Activated naive CD8-positive, alpha-beta T cell treated with anti-CD3 and anti-CD28 coated beads for 36 hours (primary cell): Measurements from ENCODE around the gene RXFP3. TPM values are rescaled to one million over a fixed set of nuclear protein-coding genes. Genes with fewer than 3 reads are reported as not detected.
"Not testable (repeated sequence)": the region's sequence is repeated elsewhere in the genome, so short reads cannot be mapped to it uniquely, and the experiment has no call there.

Experiments used
- DNase-seq: peaks from one replicate; pipeline ENCODE4 v3.0.0; 2021
- H3K27ac Mint-ChIP-seq: one replicate; pipeline ENCODE4 v1.8.0; 2022; ENCODE audit warnings: mild to moderate bottlenecking, moderate library complexity, mixed read lengths
- H3K27me3 Mint-ChIP-seq: one replicate; pipeline ENCODE4 v1.8.0; 2022; ENCODE audit warnings: mild to moderate bottlenecking, mixed read lengths
- H3K36me3 Mint-ChIP-seq: one replicate; pipeline ENCODE4 v1.8.0; 2021; ENCODE audit warnings: mild to moderate bottlenecking, mixed read lengths
- H3K4me1 Mint-ChIP-seq: one replicate; pipeline ENCODE4 v1.8.0; 2021; ENCODE audit warnings: mixed read lengths
- H3K4me3 Mint-ChIP-seq: one replicate; pipeline ENCODE4 v1.8.0; 2022; ENCODE audit warnings: mild to moderate bottlenecking, moderate library complexity, mixed read lengths
- H3K9me3 Mint-ChIP-seq: one replicate; pipeline ENCODE4 v1.8.0; 2022; ENCODE audit warnings: mixed read lengths
- total RNA-seq, 2 experiments: library from RNA; stranded (reverse); gene quantifications; one replicate each; pipeline ENCODE4 v1.2.3, GENCODE V29; 2021

RXFP3 gene
- total RNA-seq, 2 experiments from 2014 or later: not detected

DNA sequence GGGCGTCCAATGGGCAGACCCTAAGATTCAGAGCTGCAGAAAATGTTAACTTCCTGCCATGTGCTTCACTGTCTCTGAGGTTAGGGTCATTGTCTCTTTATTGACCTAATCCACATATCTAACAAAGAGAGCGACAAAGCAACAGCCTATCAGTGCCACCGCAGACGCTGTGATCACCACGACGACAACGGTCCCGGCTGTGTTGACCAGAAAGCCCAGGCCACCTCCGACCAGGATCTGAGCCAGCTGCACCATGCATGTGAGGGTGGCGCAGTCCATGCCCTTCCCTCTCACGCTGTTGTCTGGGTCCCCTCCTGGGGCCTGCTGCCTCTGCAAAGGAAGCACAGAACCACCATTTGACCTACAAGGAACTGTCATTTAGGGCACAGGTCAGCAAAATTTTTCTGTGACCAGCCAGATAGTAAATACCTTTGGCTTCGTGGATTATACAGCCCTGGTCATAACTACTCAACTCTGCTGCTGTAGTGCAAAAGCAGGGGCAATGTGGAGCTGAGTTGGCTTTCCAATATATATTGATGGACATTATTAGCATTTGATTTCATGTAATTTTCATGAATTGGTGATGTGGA, 8.5 kb downstream of the RXFP3 start:
- H3K4me3 Mint-ChIP-seq: no peak overlapping the region
- no peaks in the 10 kb centered on the region for H3K36me3 Mint-ChIP-seq
- no peak for DNase-seq
- H3K9me3 Mint-ChIP-seq: peaks cover 2% of the 10 kb centered on the region
- H3K4me1 Mint-ChIP-seq: no peaks in the 10 kb centered on the region
- peaks cover 38% of the 10 kb centered on the region for H3K27me3 Mint-ChIP-seq
- H3K27ac Mint-ChIP-seq: no peak overlapping the region

DNA sequence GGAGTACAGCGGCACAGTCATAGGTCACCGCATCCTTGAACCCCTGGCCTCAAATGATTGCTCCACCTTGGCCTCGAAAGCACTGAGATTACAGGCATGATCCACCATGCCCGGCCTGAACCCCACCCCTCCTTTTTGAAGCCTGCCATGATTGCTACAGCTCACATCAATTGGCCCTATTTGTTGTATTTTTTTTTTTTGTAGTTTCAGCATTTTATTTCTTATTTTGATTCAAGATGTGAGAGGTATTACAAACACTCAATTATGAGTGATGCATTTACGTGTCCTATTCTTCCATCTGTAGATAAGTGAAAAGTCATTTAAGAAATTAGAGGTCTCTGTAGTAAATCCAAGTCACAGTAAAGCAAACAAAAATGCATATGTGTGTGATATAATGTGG, 16.0 kb downstream of the RXFP3 start:
- H3K27ac Mint-ChIP-seq, H3K36me3 Mint-ChIP-seq, DNase-seq, H3K9me3 Mint-ChIP-seq, H3K4me3 Mint-ChIP-seq, H3K27me3 Mint-ChIP-seq, H3K4me1 Mint-ChIP-seq: not testable (repeated sequence)

DNA sequence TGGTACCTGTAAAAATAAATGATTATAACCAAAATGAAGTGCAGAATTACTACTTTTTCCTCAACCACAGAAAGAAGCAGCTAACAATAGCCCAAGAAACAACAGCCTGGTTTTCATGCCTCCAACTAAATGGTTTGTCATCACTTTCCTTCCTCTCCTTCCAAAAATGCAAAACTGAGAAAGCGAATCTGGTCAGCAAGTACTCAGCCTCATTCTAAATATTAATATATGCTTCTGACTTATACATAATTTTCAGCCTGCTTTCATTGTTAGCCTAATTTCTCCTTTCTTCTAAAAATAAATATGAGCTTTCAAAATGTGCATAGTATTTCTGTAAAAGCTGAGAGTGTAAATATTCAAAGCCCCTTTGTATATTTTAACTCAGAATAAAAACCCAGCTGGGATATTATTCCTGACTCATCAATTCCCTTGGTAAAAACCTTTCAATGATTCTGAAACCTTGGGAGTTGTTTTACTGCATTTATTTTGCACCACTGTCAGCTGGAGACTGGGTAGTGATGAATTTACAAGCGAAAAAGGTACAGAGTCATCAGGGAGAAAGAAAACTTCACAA, 21.5 kb downstream of the RXFP3 start:
- Mint-ChIP-seq H3K4me3 (no peak overlapping the region), H3K27ac (no peak overlapping the region), H3K4me1 (no peaks in the 10 kb centered on the region), H3K36me3 (no peaks in the 10 kb centered on the region), H3K9me3 (peaks cover 6% of the 10 kb centered on the region), H3K27me3 (peaks cover 9% of the 10 kb centered on the region)
- no peak for DNase-seq

DNA sequence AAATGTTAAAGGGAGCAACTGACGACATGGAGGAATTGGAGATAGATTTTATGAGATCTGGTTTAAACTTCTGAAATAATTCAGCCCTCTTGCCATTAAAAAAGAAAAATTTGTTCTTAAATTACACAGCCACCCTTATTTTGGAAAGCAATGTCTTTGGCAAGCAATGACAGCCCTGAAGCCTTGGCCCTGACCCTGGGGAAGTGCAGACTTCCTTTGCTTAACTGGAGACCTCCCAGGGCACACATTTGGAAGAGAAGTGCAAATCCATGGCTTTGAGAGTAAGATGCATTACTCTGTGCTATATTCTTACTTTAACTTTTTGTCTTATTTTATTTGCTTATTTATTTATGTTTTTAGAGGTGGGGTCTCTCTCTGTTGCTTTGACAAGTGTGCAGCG, 22.0 kb downstream of the RXFP3 start:
- no peaks in the 10 kb centered on the region for H3K36me3 Mint-ChIP-seq
- H3K27ac Mint-ChIP-seq: no peak overlapping the region
- H3K27me3 Mint-ChIP-seq: peaks cover 9% of the 10 kb centered on the region
- peaks cover 6% of the 10 kb centered on the region for H3K9me3 Mint-ChIP-seq
- H3K4me1 Mint-ChIP-seq: no peaks in the 10 kb centered on the region
- H3K4me3 Mint-ChIP-seq: no peak overlapping the region
- no peak for DNase-seq

DNA sequence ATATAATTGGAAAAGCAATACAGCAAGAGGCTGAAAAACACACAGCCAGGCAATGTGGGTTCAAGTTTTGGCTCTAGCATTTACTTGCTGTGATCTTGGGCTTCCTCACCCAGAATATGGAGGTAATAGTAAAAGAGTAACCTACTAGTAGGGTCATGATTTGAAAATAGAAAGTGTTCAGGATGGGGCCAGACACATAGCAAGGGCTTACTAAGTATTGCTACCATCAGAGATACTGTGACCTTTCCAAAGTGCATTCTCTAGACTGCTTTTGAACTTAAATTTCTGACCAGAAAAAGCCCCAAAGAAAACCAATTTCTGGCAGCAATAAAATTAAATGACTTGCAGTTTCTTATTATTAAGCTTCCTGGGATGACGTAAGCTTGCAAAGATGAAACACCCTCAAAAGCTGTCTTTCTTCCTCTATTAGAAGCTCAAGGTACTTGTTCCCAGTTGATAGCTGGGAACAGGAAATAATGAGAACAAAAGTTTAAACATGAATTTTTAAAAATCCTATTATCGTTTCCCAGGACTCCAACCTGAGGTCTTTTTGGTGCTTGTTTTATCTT, 28.0 kb downstream of the RXFP3 start:
- no peak overlapping the region for H3K4me3 Mint-ChIP-seq
- no peak for DNase-seq
- H3K27ac Mint-ChIP-seq: no peak overlapping the region
- H3K36me3 Mint-ChIP-seq: no peaks in the 10 kb centered on the region
- H3K27me3 Mint-ChIP-seq: no peaks in the 10 kb centered on the region
- no peaks in the 10 kb centered on the region for H3K9me3 Mint-ChIP-seq
- peaks cover 12% of the 10 kb centered on the region for H3K4me1 Mint-ChIP-seq

DNA sequence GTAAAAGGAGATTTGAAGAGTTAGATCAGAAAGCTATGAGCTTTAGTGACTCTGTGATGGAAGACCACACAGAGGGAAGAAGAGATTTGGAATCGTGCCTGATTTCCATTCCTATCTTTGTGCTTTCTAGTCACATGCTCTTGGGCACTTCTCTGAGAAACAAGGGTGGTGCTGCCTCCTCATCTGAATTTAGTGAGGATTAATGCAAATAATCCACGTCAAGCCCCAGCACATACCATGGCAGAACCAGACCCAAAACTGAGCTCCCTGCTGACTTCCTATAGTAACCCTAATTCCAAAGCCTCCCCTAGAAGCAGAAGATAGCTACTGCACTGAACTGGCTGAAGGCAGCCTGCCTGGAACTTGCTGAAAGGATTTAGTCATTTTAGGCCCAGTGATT, 30.6 kb downstream of the RXFP3 start:
- no peak for DNase-seq
- H3K9me3 Mint-ChIP-seq: no peaks in the 10 kb centered on the region
- no peak overlapping the region for H3K27ac Mint-ChIP-seq
- H3K36me3 Mint-ChIP-seq: no peaks in the 10 kb centered on the region
- no peak overlapping the region for H3K4me3 Mint-ChIP-seq
- peaks cover 12% of the 10 kb centered on the region for H3K4me1 Mint-ChIP-seq
- no peaks in the 10 kb centered on the region for H3K27me3 Mint-ChIP-seq

DNA sequence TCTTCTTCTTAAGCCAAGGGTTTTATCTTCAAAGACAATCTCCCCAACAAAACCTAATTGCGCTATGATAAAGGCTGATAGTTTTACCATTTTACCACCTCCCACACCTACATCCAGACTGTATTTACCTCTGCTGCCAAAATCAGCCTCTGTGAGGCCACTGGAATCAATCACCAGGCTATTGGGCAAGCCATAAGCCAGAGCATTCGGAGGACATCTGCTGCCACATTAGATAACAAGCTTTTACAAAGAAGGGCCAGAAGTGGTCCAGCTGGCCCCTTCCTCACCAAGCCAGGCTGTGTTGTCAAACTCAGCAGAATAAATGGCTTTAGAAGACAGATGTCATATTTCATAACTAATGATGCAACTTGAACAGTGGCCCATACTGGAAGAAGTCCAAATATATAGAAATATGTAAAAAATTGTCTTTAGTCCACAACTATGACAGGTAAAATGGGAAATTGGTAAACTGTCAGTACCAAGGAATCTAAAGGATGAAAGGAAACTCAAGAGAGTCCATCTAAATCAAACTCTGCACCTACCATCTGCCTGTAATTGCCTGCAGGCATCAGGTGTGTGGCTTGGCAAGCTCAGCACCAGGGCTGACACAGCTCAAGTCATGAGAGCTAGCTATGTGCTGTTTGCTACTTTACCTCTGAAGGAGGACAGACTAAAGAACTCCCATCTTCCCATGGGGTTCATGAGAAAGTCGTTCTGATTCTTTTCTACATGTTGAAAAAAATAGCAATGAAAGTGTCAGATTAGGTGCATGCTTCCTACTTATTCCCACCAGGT, 32.2 kb downstream of the RXFP3 start:
- no peak for DNase-seq
- peaks cover 17% of the 10 kb centered on the region for H3K4me1 Mint-ChIP-seq
- H3K4me3 Mint-ChIP-seq: no peak overlapping the region
- no peaks in the 10 kb centered on the region for H3K36me3 Mint-ChIP-seq
- H3K27me3 Mint-ChIP-seq: no peaks in the 10 kb centered on the region
- no peak overlapping the region for H3K27ac Mint-ChIP-seq
- no peaks in the 10 kb centered on the region for H3K9me3 Mint-ChIP-seq

DNA sequence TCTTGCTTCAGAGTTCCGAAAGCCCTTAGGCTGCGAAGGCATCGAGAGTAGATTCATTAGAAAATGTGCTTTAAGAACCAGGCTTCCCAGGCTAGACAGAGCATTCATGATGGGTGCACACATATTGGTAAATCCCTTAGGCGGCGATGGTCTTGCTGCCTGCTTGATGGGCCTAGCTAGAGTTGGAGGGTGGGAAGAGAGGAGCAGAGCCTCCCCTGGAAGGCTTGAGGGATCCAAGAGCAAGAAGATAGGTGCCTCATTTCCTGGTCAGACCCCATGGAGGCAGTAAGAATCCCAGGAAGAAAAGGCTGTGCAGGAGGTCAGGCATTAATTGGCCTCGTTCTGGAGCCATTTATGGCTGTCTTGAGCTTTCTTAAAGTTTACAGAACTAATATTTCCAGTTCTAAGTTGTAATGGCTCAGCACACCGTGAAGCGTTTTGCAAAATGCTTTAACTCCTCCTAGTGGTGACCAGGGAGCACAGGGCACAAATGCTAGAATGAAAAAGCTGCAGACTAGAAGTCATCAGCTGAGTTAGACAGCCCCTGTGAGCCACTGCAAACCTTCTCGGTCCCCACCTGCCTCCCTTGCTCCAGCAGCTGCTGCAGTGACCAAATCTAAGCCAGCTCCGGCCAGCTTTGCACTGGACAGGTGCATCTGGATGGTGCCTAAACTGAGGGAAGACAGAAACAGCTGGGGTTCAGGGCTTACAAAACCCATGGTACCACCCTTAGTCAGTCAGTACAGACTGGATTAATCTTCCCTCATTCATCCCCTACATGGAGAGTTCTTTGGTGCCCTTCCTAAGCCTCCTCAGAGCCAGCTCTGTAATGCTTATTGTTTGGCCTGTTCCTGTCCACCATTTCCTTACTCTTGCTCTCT, 33.6 kb downstream of the RXFP3 start:
- DNase-seq: no peak
- no peaks in the 10 kb centered on the region for H3K9me3 Mint-ChIP-seq
- no peak overlapping the region for H3K27ac Mint-ChIP-seq
- H3K27me3 Mint-ChIP-seq: peaks cover under 1% of the 10 kb centered on the region
- no peaks in the 10 kb centered on the region for H3K36me3 Mint-ChIP-seq
- H3K4me1 Mint-ChIP-seq: peaks cover 12% of the 10 kb centered on the region
- H3K4me3 Mint-ChIP-seq: no peak overlapping the region

DNA sequence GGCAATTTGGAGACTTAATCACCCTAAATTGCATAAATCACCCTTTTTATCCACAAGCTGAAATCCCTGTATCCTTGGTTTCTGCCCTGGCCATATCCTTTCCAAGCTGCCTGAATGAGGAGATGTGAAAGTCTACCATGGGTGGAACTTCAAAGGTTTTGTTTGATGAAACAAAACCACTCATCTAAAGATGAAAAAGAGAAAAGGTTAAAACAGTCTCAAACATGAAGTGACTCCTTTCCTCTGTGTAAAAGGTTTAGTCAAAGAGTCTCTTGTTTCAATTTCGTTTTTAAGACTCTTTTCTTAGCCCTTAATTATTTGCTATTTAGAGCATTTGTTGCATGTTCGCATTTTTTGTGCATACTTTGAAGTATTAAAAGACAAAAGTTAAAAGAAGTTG, 37.1 kb downstream of the RXFP3 start:
- H3K27me3 Mint-ChIP-seq: peaks cover 5% of the 10 kb centered on the region
- peaks cover 8% of the 10 kb centered on the region for H3K4me1 Mint-ChIP-seq
- H3K4me3 Mint-ChIP-seq: no peak overlapping the region
- DNase-seq: no peak
- no peak overlapping the region for H3K27ac Mint-ChIP-seq
- H3K36me3 Mint-ChIP-seq: no peaks in the 10 kb centered on the region
- H3K9me3 Mint-ChIP-seq: no peaks in the 10 kb centered on the region

DNA sequence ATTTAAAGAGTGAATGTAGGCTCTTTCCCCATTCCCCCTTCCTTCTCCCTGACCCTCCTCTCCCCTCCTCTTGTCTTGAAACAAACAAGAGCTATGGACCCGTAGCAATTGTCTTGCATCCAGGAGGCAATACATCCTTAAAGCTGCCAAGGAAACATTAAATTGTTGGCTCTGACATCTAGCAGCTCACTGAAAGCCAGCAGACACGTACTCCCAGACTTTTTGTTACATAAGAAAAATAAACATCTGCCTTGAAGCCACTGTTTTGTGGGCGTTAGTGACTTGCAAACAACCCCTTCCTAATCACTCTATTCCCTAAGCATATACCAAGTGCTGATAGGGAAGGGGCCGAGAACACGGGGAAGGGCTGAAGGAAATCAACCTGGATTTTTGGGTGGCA, 39.7 kb downstream of the RXFP3 start:
- Mint-ChIP-seq H3K4me1 (peaks cover 8% of the 10 kb centered on the region), H3K36me3 (no peaks in the 10 kb centered on the region), H3K27me3 (peaks cover 5% of the 10 kb centered on the region), H3K4me3 (no peak overlapping the region), H3K9me3 (no peaks in the 10 kb centered on the region), H3K27ac (no peak overlapping the region)
- DNase-seq: no peak

DNA sequence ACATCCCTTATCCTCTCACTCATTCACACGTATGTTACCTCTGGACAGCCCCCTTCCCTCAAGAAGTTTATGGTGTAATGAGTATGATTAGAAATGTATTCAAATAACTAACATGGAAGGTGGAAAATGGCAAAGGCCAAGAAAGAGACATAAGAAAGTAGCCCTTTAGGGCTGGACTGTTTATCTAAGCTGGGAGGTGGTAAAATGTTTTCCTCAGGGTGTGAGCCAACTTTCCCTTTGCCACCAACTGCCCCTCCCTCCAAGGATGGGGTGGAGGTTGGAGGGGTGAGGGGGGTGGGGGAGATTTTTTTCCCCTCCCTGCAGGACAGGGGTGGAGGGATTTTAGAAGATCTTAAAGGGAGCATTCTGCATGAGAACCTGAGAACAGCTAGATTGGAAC, 40.1 kb downstream of the RXFP3 start:
- no peak overlapping the region for H3K4me3 Mint-ChIP-seq
- H3K36me3 Mint-ChIP-seq: no peaks in the 10 kb centered on the region
- no peak for DNase-seq
- H3K27ac Mint-ChIP-seq: no peak overlapping the region
- H3K4me1 Mint-ChIP-seq: peaks cover 8% of the 10 kb centered on the region
- no peaks in the 10 kb centered on the region for H3K9me3 Mint-ChIP-seq
- peaks cover 5% of the 10 kb centered on the region for H3K27me3 Mint-ChIP-seq

DNA sequence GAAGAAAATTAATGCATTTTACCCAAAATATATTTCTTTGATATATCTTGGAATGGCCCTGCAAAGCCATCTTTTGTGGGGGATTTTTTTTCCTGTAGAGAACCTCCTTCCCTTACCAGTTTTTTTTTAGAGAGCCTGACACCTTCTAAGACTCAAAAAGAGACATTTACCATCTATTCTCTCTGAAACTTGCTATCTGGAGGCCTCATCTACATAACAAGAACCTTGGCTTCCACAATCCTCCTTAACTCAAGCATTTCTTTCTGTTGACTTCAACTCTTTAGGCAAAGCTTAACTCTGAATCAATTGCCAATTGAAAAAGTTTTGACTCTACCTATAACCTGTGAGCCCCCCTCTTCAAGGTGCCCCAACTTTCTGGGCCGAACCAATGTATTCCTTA, 42.1 kb downstream of the RXFP3 start:
- no peaks in the 10 kb centered on the region for H3K9me3 Mint-ChIP-seq
- H3K27ac Mint-ChIP-seq: no peak overlapping the region
- H3K36me3 Mint-ChIP-seq: no peaks in the 10 kb centered on the region
- peaks cover 5% of the 10 kb centered on the region for H3K27me3 Mint-ChIP-seq
- no peak overlapping the region for H3K4me3 Mint-ChIP-seq
- H3K4me1 Mint-ChIP-seq: peaks cover 3% of the 10 kb centered on the region
- no peak for DNase-seq

DNA sequence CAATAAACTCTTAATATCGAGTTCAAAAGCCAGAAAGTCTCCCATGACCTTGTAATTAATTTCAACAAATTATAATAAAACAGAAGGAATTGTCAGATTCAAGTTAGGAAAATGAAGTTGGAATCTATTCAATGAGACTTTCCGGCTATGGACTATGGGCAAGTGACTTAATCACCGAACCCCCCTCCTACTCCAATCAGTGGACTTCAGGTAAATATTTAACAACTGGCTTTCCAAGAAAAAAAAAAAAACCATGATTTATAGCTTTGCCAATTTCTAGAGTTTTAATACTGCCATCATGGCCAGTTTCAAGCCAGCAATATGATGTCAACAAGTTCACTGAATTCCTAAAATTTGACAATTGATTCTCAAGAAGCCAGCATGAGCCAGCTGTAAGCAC, 43.8 kb downstream of the RXFP3 start:
- H3K4me1 Mint-ChIP-seq: no peaks in the 10 kb centered on the region
- DNase-seq: no peak
- H3K36me3 Mint-ChIP-seq: no peaks in the 10 kb centered on the region
- H3K9me3 Mint-ChIP-seq: no peaks in the 10 kb centered on the region
- H3K27me3 Mint-ChIP-seq: peaks cover 2% of the 10 kb centered on the region
- H3K27ac Mint-ChIP-seq: no peak overlapping the region
- H3K4me3 Mint-ChIP-seq: no peak overlapping the region

DNA sequence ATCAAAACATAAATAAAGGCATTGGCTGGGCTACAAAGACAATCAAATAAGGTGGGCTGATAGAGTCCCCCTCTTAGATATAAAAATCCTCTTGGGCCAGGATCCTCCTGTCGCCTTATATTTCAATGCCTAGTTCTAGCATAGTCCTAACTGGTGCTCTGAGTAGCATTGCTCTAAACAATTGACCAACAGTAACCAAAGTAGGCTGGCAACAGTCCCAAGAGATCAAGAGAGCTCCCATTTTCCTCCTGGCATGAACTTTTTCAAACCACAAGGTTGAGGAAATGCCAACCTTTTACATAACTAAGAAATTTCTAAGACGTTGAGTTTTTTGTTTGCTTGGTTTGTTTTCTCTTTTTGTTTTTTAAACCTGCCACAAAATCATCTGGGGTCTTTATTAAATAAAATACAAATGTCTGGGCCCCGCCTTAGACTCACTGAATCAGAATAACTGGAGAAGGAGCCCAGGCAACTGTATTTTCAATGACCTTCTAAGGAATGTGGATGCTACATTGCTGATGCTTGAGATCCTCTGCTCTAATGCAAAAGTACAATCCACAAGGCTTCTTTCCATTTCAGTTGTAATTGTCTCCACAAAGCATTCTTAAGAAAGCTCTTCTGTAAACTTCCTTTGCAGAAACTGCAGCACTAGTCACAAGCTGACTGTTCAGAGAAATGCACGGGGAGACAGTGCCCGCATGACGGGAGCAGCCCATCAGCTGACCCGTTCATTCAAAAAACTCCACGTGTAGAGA, 45.4 kb downstream of the RXFP3 start:
- Mint-ChIP-seq H3K4me1 (no peaks in the 10 kb centered on the region), H3K27me3 (no peaks in the 10 kb centered on the region), H3K4me3 (no peak overlapping the region), H3K36me3 (no peaks in the 10 kb centered on the region), H3K27ac (no peak overlapping the region), H3K9me3 (no peaks in the 10 kb centered on the region)
- no peak for DNase-seq
